ENCODE measurements around the gene IFIT1.
A peak's percentile ranks its signal among the peaks of the same experiment; 100 is the strongest.

The IFIT1 gene

DNA sequence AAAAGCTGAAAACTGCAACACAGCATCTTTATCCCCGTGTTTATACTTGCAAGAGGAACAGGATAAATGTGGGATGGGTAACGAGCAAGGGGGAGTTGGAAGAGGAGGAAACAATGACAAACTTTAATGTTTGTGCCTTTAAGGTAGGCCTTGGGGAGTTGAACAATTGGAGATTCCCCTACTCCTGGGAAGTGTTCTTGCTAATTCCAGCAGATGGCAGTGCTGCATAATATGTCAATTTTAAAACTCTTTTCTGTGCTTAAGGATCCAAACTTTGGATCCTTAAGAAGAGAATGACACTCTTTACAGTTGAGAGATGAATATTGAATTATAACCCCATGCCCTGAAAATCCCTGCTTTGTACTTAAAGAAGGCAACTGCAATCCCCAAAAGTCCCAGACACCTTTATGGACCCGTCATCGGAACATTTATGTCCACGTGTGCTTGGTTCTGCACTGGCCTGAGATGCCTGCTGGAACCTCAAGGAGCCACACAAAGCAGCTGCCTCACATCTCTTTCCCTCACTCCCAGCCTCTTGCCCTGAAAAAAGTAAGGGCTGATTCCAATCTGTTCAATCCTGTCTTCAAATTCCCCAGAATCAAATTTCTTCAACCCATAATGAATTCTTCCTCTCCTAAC lies 33.9 kb downstream of the IFIT1 start:
- ChIA-PET POLR2A (no interaction called here), CTCF (interaction anchor here (0.7 to 8.9 kb wide), 19 partner anchors 9 to 1435 kb away, joined by 3 to 100 read pairs (median 4); partner anchors contain the start of gene KIF20B)
- DNase-seq (ENCODE audit: low read depth, low spot score), result no peak
- H3K4me3 ChIP-seq (ENCODE audit: low read depth, low read length), result no peak overlapping the region
- TF ChIP-seq CTCF (IDR thresholded peaks at IDR 0.05; ENCODE audit: insufficient read depth, low read length, missing control alignments), result peak; percentile 49

- CTCF ChIA-PET, result interaction anchor here (1.0 to 8.9 kb wide), 8 partner anchors 10 to 154 kb away, joined by 3 to 100 read pairs (median 23); no protein-coding TSS in a partner anchor
- H3K4me3 ChIP-seq (ENCODE audit: low read depth, low read length), result no peak overlapping the region
- TF ChIP-seq CTCF (IDR thresholded peaks at IDR 0.05; ENCODE audit: insufficient read depth, low read length, missing control alignments), result no peak
- POLR2A ChIA-PET, result no interaction called here
- no peak for DNase-seq (ENCODE audit: low read depth, low spot score)
Measured at GRCh38 chr10:89427629-89428028, 35.2 kb downstream of the IFIT1 start.

GRCh38 chr10:89428877-89429276 lies 36.5 kb downstream of the IFIT1 start:
- TF ChIP-seq CTCF (IDR thresholded peaks at IDR 0.05; ENCODE audit: insufficient read depth, low read length, missing control alignments), result no peak
- H3K4me3 ChIP-seq (ENCODE audit: low read depth, low read length), result no peak overlapping the region
- CTCF ChIA-PET, result interaction anchor here (0.8 to 8.9 kb wide), 6 partner anchors 123 to 214 kb away, joined by 3 to 100 read pairs (median 38); no protein-coding TSS in a partner anchor
- POLR2A ChIA-PET, result no interaction called here
- no peak for DNase-seq (ENCODE audit: low read depth, low spot score)

DNA sequence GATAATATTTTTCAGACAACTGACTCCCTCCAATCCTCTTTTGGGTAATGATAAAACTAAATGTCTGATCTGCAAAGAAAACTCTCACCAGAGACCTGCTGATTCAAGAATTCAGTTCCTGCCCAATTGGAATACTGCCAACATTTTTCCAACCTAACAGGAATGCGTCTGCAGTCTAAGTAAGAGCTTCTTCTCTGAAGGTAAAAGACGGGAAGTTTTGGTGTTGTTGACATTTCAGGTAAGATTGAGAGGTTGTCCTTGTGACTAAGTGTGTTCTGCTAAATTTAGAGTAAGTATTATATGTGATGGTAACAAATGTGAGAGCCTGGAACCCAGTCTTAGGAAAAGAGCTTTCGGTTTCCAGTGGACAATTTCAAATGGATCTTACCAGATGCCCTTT lies 39.6 kb downstream of the IFIT1 start:
- TF ChIP-seq CTCF (IDR thresholded peaks at IDR 0.05; ENCODE audit: insufficient read depth, low read length, missing control alignments), result no peak
- ChIA-PET POLR2A (no interaction called here), CTCF (interaction anchor here (1.0 to 2.4 kb wide), 8 partner anchors 13 to 149 kb away, joined by 3 to 13 read pairs (median 4); no protein-coding TSS in a partner anchor)
- DNase-seq (ENCODE audit: low read depth, low spot score), result no peak
- H3K4me3 ChIP-seq (ENCODE audit: low read depth, low read length), result no peak overlapping the region

- CTCF ChIA-PET, result interaction anchor here (1.1 kb wide), 1 partner anchor 126 kb away, joined by 4 read pairs; no protein-coding TSS in a partner anchor
Measured at GRCh38 chr10:89438525-89438924, 46.1 kb downstream of the IFIT1 start.

More at GRCh38 chr10:89438525-89438924, 46.1 kb downstream of the IFIT1 start:
- no peak overlapping the region for H3K4me3 ChIP-seq (ENCODE audit: low read depth, low read length)
- DNase-seq (ENCODE audit: low read depth, low spot score), result no peak
- POLR2A ChIA-PET, result no interaction called here
- no peak for TF ChIP-seq CTCF (IDR thresholded peaks at IDR 0.05; ENCODE audit: insufficient read depth, low read length, missing control alignments)
